Prostate gland (tissue), 2 donors: ENCODE data around the gene SPTB.

ENCODE experiments used
- POLR2A ChIP-seq: fragments of 450-650 bp; IDR thresholded peaks from one replicate; pipeline ENCODE4 v1.6.1; 2016; ENCODE audit warnings: antibody characterized with exemption, mild to moderate bottlenecking
- POLR2AphosphoS5 ChIP-seq: sonication (generic); formaldehyde crosslinking; IDR thresholded peaks from one replicate; pipeline ENCODE4 v1.6.1; 2017; ENCODE audit warnings: antibody characterized with exemption
- TF ChIP-seq, protein P1 (sequence below), 4 experiments: fragments of 200-600 bp in 2 of 4; fragments of 450-650 bp in 2 of 4; sonication (generic) in 2 of 4; IDR thresholded peaks; 1 replicate in 3 of 4; 2 replicates in 1 of 4; pipeline ENCODE4 v1.5.1; 2016 to 2019; ENCODE audit warnings: antibody characterized with exemption in 4 of 4, mild to moderate bottlenecking in 2 of 4, moderate library complexity in 2 of 4

DNA sequence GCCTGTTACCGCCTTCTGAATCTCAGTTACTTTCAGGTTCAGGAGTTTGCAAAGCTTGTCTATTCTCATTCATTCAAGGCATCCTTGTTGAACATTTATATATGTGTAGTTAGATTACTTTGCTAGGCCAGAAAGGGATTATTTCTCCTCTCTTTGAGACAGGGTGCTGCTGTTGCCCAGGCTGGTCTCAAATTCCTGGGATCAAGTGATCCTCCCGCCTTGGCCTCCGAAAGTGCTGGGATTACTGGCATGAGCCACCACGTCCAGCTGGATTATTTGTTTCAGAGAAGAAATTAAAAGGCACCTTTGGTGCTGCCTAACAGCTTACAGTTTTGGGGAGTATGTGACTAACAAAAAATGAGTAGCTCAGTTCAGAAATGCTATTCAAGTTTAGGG is 35.3 kb upstream of the SPTB start:
- TF ChIP-seq, protein P1, sequence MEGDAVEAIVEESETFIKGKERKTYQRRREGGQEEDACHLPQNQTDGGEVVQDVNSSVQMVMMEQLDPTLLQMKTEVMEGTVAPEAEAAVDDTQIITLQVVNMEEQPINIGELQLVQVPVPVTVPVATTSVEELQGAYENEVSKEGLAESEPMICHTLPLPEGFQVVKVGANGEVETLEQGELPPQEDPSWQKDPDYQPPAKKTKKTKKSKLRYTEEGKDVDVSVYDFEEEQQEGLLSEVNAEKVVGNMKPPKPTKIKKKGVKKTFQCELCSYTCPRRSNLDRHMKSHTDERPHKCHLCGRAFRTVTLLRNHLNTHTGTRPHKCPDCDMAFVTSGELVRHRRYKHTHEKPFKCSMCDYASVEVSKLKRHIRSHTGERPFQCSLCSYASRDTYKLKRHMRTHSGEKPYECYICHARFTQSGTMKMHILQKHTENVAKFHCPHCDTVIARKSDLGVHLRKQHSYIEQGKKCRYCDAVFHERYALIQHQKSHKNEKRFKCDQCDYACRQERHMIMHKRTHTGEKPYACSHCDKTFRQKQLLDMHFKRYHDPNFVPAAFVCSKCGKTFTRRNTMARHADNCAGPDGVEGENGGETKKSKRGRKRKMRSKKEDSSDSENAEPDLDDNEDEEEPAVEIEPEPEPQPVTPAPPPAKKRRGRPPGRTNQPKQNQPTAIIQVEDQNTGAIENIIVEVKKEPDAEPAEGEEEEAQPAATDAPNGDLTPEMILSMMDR (IDR thresholded peaks at IDR 0.05) = no peak
- TF ChIP-seq POLR2A = no peak
- TF ChIP-seq POLR2AphosphoS5 = no peak
